EL (cell line): ENCODE data around the gene EVA1B.

Experiments
- DNase-seq: peaks from one replicate; pipeline ENCODE4 v3.0.0-alpha.2; 2016

EVA1B gene, protein sequence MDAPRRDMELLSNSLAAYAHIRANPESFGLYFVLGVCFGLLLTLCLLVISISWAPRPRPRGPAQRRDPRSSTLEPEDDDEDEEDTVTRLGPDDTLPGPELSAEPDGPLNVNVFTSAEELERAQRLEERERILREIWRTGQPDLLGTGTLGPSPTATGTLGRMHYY

DNA sequence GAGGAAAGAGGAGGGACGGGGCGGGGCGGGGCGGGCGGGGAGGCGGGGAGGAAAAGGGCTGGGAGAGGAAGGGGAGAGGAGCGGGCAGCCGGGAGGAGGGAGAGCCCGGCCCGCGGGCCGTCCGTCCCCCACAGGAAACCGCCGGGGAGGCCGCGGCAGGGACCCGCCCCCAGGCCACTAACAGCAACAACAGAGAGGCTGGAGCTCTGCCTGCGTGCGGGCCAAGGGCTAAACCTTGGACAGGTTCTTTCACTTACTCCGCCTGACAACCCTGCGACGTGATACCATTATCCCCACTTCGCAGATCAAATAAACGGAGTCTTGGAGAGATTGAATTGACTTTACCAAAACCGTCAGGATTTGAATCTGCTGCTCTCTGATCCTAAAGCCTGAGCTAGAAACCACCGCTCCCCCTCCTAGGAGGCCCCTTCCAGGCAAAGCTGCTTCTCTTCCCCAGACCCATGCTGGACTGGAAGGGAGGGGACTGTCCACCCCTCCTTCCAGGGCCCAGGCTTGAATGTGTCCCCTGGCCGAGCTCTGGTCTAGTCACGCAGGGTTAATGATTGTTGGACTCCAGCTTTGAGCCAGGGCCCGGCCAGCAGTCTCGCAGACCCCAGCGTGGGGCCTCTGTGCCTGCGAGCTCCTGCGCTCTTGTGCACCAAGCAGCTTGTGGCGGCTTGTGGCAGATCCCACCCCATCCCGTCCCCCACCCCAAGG lies at the start of gene EVA1B:
Gene EVA1B, minus strand, starts transcription at position 10 of the 717 bp plus-strand sequence. CDS start 608 bp downstream, outside the sequence.
- DNase-seq = peak; percentile 87

DNA sequence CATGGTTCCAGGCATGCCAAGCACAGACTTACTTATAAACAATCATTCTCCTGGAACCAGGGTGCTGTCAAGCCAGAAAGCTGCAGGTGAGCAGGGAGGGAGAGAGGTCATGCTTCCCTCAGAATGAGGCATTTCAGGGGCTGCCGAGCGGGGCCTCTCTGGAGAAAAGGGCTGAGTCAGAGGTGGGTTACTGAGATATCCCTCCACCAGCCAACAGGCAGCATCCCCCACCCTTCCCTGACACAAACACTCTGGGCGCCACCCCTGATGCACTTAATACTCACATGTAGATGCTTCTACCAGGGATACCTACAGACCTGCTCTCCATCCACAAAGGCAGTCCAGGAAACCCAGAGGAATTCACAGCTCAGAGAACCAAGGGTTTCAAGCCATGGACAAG lies 49.2 kb upstream of the EVA1B start:
- DNase-seq = no peak

DNA sequence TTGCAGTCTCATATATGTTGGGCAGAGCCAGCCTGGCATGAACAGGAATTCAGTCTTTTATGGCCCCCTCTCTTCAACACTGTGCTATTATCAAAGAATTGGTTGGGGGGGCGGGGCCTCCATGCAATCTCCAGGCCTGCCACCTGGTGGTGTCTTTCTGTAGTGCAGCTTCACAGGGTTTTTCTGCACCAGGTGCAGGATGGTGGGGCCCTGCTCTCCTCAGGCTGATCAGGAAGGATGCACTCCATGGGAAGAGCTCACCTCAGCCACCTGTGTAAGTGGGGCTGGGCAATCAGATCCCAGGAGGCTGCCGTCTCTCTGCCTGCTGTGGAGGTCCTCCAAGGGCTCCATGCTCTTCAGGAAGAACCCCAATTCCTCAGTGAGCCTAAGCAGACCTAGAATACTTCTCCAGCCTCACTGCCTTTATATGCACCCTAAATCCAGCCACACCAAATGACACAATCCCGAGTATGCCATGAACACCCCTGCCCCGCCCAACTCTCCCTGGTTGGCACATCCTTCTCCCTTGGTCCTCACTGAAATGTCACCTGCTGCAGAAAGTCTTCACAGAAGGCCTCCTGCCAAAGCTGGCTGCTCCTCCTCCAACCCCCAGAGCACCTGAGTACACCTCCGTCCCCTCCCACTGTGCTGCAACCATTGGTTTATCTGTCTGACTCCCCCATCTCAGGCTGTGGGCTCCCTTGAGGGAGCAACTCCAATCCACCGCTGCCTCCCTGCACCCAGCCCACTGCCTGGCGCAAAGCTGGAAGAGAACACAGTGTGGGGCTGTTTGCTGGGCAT lies 45.8 kb upstream of the EVA1B start:
- peak; percentile 74 for DNase-seq

DNA sequence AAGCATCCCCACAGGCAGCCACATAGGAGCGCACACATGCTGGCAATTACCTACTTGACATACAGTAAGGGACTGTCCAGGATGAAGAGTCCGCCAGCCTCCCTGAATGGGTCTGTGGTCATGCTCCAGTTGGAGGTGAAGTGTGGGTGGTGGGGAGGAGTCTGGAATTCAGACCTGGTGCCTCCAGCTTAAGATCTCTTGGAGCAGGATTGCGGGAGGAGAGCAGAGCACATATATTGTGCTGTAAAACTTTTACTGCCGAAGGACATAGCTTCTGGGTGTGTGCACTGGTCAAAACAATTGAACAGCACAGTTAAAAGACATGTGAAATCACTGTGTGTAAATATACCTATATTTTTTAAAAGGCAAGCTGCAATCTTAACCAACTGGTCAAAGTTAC lies 44.4 kb upstream of the EVA1B start:
- DNase-seq = no peak

DNA sequence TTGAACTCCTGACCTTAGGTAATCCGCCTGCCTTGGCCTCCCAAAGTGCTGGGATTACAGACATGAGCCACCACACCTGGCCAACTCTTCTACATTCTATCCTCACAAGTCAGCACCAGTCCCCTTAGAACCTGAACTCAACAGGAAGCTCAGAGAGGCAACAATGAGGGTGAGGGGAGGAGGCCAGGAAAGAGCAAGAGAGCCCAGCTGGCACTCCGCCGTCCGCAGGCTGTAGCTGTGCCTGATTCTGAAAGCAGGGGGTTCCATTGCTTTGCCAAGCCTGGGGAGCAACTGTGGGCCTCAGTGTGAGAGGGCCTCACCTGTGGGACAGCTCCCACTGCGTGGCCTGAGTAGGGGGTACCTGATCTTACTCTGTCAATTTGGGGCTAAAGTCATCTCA lies 43.6 kb upstream of the EVA1B start:
- no peak for DNase-seq

DNA sequence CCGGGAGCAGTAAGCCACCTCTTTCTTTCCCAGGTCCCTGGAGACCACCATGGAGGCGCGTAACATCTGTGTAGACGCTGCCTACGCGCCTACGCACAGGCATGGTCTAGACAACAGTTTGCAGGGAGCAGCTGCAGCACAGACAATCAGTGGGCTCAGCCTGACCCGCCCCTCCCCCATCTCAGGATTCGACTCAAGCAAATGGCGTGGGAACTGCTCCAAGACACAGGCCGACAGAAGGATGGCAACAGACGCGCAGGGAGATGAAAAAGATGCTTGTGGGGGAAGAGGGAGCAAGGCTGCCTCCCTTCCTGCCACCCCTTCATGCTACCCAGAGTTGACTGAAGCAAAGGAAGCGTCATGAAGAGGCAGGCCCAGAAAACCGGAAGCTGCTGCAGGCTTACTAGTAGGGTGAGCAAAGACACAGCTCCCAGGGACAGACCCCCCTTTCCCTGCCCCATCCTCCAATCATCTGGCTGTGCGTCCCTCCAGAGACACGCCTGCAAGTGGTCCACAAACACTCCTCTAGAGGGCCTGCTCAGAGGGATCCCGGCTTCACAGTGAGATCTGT lies 42.7 kb upstream of the EVA1B start:
- peak; percentile 55 for DNase-seq

DNA sequence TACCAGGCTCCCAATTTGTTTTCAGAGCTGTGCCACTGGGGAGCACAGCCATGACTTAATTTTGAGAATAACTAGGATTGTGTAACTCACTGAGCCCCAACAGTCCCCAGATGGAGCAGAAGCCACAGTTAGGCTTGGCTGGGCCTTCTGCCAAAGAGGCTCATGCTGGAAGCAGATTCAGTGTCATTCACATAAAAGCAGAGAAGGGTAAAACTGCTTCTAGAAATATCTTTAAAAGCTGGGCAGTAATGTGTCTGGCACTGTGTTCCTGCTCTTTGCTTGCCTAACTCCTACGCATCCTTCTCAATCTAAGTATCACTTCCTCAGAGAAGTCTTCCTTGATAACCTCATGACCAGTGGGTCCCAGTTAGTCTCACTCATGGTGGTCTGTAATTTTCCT lies 41.9 kb upstream of the EVA1B start:
- peak; percentile 78 for DNase-seq

DNA sequence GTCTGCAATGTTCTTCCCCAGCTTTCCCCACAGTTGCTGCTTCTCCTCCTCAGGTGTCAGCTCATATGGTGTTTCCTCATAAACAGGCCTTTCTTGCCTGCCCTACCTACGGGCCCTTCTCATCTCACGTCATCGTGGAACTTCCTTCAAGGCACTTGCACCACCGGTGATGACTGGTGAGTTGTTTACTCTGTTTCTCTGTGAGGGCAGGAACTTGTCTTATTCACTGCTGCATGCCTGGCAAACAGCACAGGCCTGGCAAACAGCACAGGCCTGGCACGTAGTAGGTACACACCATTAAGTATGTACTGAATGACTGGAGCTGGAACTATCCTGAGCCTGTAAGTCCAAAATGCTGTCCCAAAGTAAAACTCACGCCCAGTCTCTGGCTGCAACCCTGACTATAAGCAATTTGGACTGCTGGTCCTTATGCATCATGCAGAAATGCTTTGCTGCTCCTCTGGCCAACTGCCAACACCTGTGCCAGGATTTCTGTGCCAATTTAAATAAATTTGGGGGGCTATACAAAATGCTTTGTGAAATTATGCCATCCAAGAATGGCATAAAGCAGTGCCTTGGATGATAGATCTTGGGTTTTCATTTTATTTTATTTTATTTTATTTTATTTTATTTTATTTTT lies 36.6 kb upstream of the EVA1B start:
- no peak for DNase-seq

DNA sequence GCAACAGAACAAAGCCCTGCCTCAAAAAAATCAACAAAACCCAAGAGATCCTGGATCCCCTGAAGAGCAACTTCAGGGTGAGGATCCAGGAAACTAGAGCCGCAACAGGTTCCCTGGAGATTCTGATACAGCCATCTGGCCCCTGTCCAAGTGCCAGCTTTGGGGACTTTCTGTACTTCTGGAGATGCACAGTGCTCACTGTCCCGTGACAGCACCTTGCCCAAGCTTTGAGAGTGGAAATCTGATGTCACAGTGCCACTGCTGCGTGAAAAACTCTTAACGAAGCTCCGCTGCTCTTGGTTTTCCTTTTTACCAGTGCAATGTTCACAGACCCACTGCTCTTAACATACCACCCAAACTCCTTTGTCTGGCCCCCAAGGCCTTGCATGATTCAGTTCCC lies 35.9 kb upstream of the EVA1B start:
- no peak for DNase-seq

DNA sequence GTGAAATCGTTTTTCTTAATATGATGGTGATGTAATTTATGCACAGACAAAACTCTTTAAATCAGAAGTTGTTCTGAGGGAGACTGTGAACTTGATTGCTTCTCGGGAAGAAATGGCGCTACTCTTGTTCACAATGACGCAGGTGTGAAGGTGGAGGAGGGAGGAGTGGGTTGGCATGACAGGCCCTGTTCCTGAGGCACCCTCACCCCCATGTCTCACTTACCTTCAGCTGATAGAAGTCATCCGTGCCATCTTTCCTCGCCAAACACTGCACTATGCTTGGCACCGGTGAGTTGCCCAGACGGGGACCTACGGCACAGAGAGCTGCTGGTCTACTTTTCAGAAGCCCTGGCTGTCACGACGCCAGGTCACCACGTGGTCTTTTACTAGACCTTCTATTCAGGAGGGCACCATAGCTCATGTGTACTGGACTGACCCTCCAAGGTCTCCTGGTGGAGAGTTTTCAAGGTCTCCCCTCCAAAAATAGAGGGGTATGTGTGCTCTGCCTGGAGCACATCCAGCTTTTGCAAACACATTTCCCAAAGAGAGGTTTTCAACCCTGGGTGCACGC lies 35.2 kb upstream of the EVA1B start:
- no peak for DNase-seq

DNA sequence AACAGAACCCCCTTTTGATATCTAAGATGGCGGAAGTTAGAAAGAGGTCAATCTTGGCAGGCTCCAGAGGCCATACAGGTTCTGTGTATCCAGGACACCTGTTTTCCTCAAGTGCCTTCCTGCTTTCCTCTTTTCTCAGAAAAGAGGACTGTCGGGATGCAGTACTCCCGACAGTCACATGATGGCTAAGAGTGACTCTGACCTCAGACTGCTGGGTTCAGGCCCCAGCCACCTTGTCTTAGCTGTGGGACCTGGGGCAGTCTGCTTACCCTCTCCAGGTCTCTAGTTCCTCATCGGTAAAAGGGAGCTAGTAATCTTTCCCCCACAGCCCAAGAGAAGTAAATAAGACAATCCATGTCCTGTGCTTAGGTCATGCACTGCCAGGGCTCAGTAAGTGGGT lies 32.4 kb upstream of the EVA1B start:
- DNase-seq = no peak

DNA sequence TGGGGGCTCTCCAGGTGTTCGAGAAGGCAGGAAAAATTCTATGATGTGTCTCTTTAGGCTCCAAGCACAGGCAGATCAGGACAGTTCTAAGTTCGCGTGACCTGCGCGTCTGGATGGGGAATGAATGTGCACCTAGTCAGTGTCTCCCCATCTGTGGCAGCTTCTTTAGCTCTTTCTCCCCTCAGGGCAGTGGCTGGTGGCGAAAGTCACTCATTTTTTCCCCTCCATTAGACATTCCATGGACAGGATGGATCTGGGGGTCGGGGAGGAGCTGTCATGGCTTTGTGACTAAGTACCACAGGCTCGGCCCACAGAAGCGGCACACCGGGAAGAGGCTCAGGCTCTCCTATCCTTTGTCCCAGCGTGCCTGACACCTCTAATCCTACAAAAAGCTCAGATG lies 31.0 kb upstream of the EVA1B start:
- DNase-seq = no peak

DNA sequence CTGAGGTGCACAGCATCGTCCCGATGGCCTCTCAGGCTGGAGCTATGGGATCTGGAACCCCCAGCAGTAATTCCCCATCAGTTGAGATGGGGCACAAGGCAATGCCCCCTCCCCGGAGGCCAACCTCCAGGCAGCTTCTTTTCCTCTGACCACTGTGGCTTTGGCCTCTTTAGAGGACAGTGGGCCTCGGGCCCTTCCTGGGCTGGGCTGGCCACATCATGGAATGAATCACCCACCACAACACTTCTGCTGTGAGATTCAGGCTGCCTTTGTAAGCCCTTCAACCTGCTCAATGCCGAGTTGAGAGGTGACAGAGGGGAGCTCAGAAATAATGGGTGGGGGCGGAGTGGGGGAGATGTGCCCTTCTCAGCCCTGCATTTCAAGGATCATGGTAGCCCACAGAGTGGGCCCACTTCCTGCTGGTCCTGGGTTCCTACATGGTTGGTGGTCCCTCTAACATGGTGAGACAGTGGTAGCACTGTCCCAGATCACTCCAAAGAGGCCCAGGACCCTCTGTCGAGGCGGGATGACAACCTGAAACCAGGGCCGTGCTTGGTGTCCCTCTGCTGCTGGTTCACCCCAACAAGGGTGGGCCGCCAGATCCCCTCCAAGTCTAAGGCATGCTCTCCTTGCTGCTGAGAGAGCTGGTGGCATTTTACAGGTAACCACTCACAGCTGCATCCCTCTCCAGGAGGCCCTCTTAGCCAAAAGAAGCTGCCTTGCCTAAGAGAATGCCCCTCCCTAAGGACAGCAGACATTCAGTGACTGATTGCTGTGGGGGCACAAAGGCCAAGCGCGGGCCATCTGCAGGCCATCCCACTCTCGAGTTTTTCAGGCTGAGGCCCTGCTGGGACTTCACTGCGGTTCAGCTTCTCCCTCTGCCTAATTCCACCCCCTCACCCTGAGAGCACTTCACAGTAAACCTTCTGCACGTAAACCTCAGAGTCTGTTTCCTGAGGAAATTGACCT lies 29.7 kb upstream of the EVA1B start:
- DNase-seq = peak; percentile 89

DNA sequence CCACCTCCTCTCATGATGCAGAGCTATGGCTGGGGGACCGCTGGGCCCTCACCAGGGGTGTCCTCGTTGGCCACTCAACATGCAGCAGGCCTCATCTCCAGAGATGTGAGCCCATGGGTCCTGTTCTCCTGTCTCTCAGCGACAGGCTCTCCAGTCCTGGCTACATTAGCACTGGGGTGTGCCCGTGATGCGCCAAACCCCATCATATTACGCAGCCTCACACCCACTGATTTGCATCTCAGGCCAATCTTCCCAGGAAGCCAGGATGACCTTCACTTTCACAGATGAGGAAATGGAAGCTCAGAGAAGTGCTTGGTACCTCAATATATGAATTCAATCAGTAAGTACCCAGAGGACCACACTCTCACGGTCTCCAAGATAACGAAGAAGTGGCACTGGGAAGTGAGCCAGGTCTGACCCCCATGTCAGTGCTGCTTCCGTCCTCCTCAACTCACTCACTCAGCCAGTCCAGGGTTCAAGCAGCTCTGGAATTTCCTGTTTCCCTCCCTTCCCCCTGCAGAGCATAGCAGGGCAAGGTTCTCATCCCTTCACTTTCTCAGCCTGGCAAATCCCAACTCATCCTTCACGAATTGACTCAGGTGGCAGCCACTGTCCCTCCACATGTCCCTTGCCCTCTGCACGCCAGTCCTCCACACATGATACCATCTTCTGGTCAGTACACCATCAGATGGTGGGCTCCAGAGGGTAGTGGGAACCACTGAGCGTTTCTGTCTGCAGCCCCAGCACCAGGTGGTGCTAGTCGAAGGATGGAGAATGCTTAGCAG lies 28.9 kb upstream of the EVA1B start:
- DNase-seq = peak; percentile 93

DNA sequence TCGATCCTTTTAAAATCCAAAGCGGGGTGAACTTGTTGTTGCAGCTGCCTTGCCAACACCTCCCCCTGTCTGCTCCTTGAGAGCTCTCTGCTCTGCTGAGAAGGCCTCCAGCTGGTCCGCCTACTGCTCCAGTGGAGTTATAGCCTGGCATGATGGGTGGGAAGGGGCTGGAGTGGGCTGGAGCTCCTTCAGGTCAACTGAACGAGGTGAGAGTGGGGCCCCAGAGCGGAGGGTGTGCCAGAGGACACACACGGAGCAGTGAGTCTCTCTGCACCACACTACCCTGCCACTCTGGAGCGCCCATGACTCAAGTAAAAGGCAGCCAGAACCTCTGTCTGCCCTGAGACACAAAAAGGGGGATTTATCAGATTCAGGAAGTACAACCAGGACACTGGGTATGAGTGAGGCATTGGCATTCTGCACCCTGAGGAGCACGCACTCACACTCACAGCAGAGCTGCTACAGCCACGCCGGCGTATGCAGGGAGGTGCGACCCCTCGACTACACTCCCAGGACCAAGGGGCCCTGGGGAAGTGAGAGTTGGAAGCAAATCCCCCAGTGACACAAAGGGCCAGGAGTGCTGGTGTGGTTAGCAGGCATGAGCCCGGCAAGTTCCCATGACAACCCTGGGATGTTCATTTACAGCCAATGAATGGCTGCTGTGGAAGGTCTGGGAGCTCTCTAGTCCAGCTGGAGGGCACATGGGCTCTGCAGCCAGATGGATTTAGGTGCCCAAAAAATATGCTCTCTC lies 28.0 kb upstream of the EVA1B start:
- DNase-seq = peak; percentile 96

DNA sequence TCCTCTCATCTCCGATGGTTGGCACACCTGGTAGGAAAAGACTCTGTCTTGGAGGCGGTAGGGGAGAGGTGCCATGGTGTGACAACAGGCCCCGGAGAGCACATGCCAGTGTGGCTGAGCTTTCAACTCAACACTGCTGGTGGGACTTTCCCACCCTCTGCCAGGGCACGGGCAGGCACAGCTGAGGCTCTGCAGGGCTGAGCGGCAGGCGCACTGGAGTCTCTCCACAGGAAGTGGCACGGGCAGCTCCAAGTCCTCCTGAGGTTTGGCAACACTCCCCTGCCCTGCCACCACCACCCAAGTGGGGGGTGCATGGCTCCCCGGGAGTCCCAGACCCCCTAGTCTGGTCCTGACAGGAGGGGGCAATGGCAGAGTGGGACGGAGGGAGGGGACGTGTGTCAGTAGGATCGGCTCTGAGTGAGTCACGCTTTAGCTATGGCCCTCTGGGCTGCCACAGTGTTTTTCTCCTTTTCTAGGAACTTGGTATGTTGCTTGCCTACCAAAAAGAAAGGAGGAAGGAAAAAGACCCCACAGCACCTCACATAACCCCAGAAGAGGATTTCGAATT lies 27.3 kb upstream of the EVA1B start:
- DNase-seq = peak; percentile 95

DNA sequence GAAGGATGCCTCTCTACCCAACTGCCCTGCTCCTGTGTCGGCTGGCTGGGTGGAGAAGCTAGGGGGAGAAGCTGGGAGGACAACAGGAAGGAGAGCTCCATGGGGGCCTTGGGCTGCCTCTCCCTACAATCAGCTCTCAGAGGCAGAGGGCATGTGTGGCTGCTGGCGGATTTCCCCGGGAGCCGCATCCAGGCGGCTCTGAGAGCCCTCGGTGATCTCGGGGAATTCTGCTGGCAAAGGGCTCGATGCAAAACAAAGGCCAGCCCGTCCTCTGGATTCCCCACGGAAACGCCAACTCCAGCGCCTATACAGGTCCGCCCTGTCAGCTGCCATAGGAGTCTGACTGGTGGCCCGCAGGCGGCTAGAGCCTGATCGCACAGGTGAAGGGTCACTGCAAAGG lies 26.4 kb upstream of the EVA1B start:
- DNase-seq = peak; percentile 29

DNA sequence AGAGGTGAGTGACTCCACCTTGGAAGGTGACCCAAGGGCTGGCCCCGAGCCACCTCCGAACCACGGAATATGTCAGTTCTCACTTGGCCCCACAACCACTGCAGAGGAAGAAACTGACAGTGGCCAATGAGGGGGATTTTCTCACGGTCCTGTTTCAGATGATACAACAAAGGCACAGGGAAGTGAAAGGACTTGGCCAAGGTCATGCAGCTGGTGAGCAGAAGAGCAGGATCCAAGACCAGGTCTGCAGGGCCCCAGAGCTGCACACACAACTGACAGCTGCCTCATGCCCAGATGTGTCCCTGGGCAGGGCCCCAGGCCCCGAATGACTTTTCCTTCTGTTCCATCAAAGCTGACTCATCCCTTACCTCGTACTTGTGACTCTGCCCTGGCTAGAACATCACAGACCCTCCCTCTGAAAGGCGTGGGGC lies 25.8 kb upstream of the EVA1B start:
- peak; percentile 60 for DNase-seq

DNA sequence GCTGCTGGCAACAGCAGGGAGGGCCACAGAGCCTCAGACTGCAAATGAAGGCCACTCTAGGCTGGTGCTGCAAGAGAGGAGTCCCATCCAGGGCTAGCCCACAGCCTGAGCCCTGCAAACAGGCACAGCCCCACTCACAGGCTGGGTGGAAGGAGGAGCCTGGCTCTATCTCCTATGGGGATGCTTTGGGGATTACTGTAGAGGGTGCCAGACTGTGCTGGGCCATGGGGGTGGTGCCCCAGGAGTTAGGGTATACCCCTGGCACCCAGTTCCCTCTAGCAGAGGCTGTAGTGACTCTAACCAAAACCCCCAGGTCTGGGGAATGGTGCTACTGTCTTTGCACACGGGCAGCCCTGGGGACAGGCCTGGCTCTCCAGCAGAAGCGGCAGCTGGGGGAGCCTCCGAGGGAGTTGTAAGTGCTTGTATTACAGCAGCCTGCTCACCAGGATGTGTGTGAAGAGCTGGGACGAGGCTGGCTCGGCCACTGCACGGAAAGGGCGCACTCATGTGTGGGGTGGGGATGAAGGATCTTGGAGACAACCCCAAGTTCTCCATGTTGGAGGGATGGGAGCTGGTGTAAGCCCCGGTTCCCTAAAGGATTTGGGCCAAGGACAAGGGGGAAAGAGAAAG lies 23.4 kb upstream of the EVA1B start:
- DNase-seq = no peak
